ENCODE data around the gene TMEM184B. TPM values are rescaled to one million over a fixed set of nuclear protein-coding genes. Genes with fewer than 3 reads are reported as not detected.

Gene TMEM184B
- total and polyA plus RNA-seq, 10 donors: 5.0 to 105 (median 45.1) TPM

DNA sequence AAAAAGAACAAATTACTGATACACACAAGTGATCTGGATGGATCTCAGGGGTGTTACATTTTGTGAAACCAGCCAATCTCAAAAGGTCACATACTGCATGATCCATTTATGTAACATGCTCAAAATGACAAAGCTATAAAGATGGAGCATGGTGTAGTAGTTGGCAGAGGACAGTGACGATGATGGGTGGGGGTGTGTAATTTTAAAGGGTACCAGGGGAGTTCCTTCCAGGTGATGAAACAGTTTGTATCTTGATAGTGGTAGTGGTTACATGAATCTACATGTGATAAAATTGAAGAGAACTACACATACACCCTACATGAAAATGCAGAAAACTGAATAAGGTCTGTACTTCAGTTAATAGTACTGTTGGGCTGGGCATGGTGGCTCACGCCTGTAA, 17.1 kb downstream of the TMEM184B start:
- H3K27me3 ChIP-seq (replicated peaks in 1 of 7): no peaks in the 10 kb centered on the region
- H3K4me1 ChIP-seq: peaks cover 25 to 71% (median 45%) of the 10 kb centered on the region in 6 donors
- intact Hi-C loops (cut with DNase I; ENCODE audit: low total_unique reads): no loop called here
- 83 to 94% (median 90%) methylated on average over 2 of the region's 2 CpGs for WGBS, 5 donors
- H3K4me3 ChIP-seq: no peak overlapping the region
- no peaks in the 10 kb centered on the region for H3K9me3 ChIP-seq
- H3K27ac ChIP-seq: peak overlapping the region in 1 of 8 donors; percentile 83
- no peaks in the 10 kb centered on the region for H3K36me3 ChIP-seq
- no peak for TF ChIP-seq POLR2A (IDR thresholded peaks at IDR 0.05)
- no peak for DNase-seq

DNA sequence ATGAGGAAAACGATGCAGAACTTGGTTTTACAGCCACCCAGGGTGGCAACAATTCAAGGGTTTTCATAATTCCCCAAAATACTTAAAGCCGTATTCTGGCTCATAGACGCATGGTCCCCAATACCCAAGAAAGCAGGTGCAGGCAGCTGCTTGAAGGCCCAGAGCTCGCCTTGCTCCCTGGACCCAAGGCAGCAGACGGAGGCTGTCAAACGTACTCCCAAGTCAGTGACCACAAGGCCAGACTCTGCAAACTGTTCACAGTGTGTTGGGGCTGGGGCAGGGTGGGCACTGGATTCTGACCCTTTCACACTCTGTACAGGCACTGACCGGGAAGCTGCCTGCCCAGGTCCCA, 21.5 kb downstream of the TMEM184B start:
- Histone ChIP-seq H3K27me3 (replicated peaks in 1 of 7) (no peaks in the 10 kb centered on the region), H3K9me3 (peaks cover 0 to 9% (median 2%) of the 10 kb centered on the region in 8 donors), H3K4me3 (no peak overlapping the region), H3K27ac (no peak overlapping the region), H3K36me3 (peaks cover 0 to 25% (median 13%) of the 10 kb centered on the region in 6 donors), H3K4me1 (peaks cover 0 to 37% (median 5%) of the 10 kb centered on the region in 6 donors)
- TF ChIP-seq CTCF (IDR thresholded peaks at IDR 0.05 in 8 of 11, conservative IDR thresholded peaks at IDR 0.05 in 3 of 11) (no peak), POLR2AphosphoS5 (IDR thresholded peaks at IDR 0.05) (no peak), POLR2A (IDR thresholded peaks at IDR 0.05) (no peak)
- intact Hi-C loops (cut with DNase I; ENCODE audit: low total_unique reads): no loop called here
- WGBS, 5 donors: 86 to 95% (median 90%) methylated on average over 5 to 7 of the region's 7 CpGs
- DNase-seq: no peak

GRCh38 chr22:38250643-38251340, 22.0 kb downstream of the TMEM184B start:
- 59 to 81% (median 71%) methylated on average over 11 to 13 of the region's 13 CpGs for WGBS, 5 donors
- peaks cover 0 to 9% (median 2%) of the 10 kb centered on the region in 8 donors for H3K9me3 ChIP-seq
- H3K27ac ChIP-seq: no peak overlapping the region
- intact Hi-C loops (cut with DNase I; ENCODE audit: low total_unique reads): no loop called here
- no peak for DNase-seq
- H3K4me3 ChIP-seq: no peak overlapping the region
- no peaks in the 10 kb centered on the region for H3K27me3 ChIP-seq (replicated peaks in 1 of 7)
- TF ChIP-seq POLR2A (IDR thresholded peaks at IDR 0.05) (no peak), CTCF (IDR thresholded peaks at IDR 0.05 in 8 of 11, conservative IDR thresholded peaks at IDR 0.05 in 3 of 11) (no peak)
- H3K4me1 ChIP-seq: peaks cover 0 to 34% (median 2%) of the 10 kb centered on the region in 6 donors
- peaks cover 0 to 30% (median 18%) of the 10 kb centered on the region in 6 donors for H3K36me3 ChIP-seq

DNA sequence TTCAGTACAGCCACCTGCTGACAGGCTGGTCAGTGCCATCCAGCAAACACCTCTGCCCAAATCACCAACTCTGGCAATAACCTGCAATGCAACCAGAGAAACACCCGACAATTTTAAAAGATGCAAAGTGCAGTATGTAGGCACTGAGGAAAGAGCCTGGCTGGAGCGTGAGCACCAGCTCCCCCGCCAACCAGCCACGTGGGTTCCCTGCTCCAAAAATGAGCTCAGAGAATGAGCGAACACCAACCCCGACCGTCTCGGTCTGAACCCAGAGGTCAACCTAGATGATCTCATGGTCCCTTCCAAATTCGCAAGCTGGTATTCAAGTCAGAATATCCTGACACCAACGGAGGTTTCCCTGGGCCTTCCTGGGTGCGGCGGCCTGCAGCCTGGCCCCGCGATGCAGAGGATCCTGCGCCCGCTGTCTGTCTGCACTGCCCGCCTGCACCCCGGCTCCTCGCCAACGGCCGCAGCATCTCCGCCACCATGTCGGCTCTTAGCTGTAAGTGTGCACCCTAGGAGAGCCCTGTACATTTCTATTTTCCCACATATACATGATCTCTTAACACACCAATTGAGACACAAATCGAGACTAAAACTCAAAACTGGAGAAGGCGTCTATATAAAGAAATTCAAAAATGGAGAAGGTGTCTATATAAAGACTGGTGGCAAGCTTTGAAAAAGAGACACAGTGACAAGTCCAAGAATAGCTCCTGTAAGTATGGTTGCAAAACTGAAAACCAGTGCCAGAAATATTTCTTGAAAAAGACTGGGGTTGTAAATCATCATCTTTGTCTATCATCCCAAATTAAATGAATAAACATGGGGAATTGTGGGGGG, 22.8 kb downstream of the TMEM184B start:
- Histone ChIP-seq H3K36me3 (peaks cover 0 to 38% (median 22%) of the 10 kb centered on the region in 6 donors), H3K4me3 (no peak overlapping the region), H3K27ac (no peak overlapping the region), H3K4me1 (peaks cover 0 to 33% (median 2%) of the 10 kb centered on the region in 6 donors), H3K9me3 (peaks cover 0 to 9% (median 2%) of the 10 kb centered on the region in 8 donors), H3K27me3 (replicated peaks in 1 of 7) (no peaks in the 10 kb centered on the region)
- WGBS, 5 donors: 94 to 97% (median 94%) methylated on average over 25 of the region's 25 CpGs
- intact Hi-C loops (cut with DNase I; ENCODE audit: low total_unique reads): no loop called here
- no peak for TF ChIP-seq CTCF (IDR thresholded peaks at IDR 0.05 in 8 of 11, conservative IDR thresholded peaks at IDR 0.05 in 3 of 11)
- no peak for TF ChIP-seq POLR2A (IDR thresholded peaks at IDR 0.05)
- DNase-seq: no peak

All from spleen (tissue), 11 donors.